22Rv1 (cell line): ENCODE measurements around the gene COQ5.
"Not testable (repeated sequence)": the region's sequence is repeated elsewhere in the genome, so short reads cannot be mapped to it uniquely, and the experiment has no call there.

Experiments used
- ZFX ChIP-seq: fragments of 450-650 bp; IDR thresholded peaks from 2 replicates; pipeline ENCODE4 v1.6.1; 2017; ENCODE audit warnings: antibody characterized with exemption, borderline replicate concordance
- TF ChIP-seq, protein P1 (sequence below): fragments of 450-650 bp; IDR thresholded peaks from 2 replicates; pipeline ENCODE4 v1.5.1; 2017; ENCODE audit warnings: mild to moderate bottlenecking

DNA sequence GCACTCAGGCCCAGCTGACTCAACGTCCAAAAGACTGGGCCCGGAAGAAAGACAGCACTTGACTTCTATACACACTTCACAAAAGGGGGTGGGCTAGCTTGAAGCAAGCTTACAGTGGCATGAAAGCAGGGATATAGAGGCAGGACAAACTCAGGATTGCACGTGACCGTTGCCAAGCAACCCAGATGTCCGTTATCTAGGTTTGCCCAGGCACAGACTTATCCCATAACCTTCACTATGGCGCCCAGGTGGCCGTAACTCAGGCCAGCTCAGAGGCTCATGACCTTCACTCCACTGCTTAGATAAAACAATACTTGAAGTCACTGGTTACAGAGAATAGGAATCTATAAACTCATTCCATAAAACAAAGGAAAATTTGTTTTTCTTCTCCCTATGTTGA, 41.4 kb downstream of the COQ5 start:
- TF ChIP-seq, protein P1, sequence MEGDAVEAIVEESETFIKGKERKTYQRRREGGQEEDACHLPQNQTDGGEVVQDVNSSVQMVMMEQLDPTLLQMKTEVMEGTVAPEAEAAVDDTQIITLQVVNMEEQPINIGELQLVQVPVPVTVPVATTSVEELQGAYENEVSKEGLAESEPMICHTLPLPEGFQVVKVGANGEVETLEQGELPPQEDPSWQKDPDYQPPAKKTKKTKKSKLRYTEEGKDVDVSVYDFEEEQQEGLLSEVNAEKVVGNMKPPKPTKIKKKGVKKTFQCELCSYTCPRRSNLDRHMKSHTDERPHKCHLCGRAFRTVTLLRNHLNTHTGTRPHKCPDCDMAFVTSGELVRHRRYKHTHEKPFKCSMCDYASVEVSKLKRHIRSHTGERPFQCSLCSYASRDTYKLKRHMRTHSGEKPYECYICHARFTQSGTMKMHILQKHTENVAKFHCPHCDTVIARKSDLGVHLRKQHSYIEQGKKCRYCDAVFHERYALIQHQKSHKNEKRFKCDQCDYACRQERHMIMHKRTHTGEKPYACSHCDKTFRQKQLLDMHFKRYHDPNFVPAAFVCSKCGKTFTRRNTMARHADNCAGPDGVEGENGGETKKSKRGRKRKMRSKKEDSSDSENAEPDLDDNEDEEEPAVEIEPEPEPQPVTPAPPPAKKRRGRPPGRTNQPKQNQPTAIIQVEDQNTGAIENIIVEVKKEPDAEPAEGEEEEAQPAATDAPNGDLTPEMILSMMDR, result not testable (repeated sequence)
- not testable (repeated sequence) for TF ChIP-seq ZFX
